ENCODE data around the gene OR6J1. TPM values are rescaled to one million over a fixed set of nuclear protein-coding genes. Genes with fewer than 3 reads are reported as not detected.
"Not testable (repeated sequence)": the region's sequence is repeated elsewhere in the genome, so short reads cannot be mapped to it uniquely, and the experiment has no call there.

OR6J1 gene
- total RNA-seq, 2 donors from 2014 or later: not detected

DNA sequence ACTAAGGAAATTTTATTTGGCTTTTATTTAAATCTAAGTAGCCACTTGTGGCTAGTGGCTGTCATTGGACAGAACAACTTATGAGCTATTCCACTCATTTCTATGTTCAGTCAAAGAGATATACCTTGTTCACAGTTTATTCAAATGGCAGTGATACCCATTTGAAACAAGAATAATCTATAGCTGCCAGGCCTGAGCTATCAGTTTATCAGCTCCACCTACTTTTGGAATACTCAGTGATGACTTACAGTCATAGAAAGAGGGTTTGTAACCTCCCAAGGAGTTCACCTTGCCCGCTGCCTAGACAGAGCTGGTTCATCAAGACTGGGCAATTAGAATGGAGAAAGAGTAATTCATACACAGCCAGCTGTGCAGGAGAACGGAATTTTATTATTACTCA lies 50.6 kb downstream of the OR6J1 start:
- intact Hi-C loops (cut with DNase I): loop anchor here (10.0 kb wide), 1 partner anchor 171 kb away; the partner anchor contains the start of gene OXA1L
- Histone ChIP-seq H3K27ac (no peak overlapping the region), H3K36me3 (no peaks in the 10 kb centered on the region), H3K4me3 (no peak overlapping the region), H3K9me3 (no peaks in the 10 kb centered on the region), H3K27me3 (replicated peaks; ENCODE audit: insufficient read depth) (no peaks in the 10 kb centered on the region), H3K4me1 (replicated peaks) (no peaks in the 10 kb centered on the region)
- DNase-seq (ENCODE audit: low spot score): no peak
- no peak for TF ChIP-seq POLR2A (IDR thresholded peaks at IDR 0.05)
- no peak for TF ChIP-seq POLR2AphosphoS5 (IDR thresholded peaks at IDR 0.05)
- TF ChIP-seq, protein P1, sequence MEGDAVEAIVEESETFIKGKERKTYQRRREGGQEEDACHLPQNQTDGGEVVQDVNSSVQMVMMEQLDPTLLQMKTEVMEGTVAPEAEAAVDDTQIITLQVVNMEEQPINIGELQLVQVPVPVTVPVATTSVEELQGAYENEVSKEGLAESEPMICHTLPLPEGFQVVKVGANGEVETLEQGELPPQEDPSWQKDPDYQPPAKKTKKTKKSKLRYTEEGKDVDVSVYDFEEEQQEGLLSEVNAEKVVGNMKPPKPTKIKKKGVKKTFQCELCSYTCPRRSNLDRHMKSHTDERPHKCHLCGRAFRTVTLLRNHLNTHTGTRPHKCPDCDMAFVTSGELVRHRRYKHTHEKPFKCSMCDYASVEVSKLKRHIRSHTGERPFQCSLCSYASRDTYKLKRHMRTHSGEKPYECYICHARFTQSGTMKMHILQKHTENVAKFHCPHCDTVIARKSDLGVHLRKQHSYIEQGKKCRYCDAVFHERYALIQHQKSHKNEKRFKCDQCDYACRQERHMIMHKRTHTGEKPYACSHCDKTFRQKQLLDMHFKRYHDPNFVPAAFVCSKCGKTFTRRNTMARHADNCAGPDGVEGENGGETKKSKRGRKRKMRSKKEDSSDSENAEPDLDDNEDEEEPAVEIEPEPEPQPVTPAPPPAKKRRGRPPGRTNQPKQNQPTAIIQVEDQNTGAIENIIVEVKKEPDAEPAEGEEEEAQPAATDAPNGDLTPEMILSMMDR (IDR thresholded peaks at IDR 0.05): no peak
- WGBS: 75% methylated on average over 2 of the region's 2 CpGs

DNA sequence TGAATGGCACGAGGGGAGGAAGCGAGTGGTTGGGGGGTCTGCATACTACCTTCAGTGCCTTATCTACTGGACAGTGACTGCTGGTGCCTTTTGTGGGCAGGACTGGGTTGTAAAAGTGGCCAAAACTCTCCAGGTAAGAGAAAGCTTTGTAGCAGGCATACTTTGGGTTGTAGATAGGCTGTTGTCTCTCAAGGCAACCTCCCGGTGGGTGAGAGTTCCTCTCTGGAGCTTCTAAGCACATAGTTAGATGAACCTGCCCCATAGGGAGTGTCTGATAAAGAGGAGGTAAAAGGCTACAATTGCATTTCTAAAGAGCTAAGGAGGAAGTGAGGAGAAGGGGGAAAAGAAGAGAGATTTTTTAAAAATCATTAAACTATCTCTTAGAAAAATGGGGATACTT lies 51.0 kb downstream of the OR6J1 start:
- TF ChIP-seq, protein P1 (IDR thresholded peaks at IDR 0.05): no peak
- TF ChIP-seq POLR2A (IDR thresholded peaks at IDR 0.05) (no peak), POLR2AphosphoS5 (IDR thresholded peaks at IDR 0.05) (no peak)
- no peak for DNase-seq (ENCODE audit: low spot score)
- H3K27me3 ChIP-seq (replicated peaks; ENCODE audit: insufficient read depth): no peaks in the 10 kb centered on the region
- 40% methylated on average over 3 of the region's 3 CpGs for WGBS
- H3K9me3 ChIP-seq: no peaks in the 10 kb centered on the region
- no peak overlapping the region for H3K4me3 ChIP-seq
- intact Hi-C loops (cut with DNase I): loop anchor here (10.0 kb wide), 1 partner anchor 172 kb away; the partner anchor contains the start of gene OXA1L
- no peaks in the 10 kb centered on the region for H3K36me3 ChIP-seq
- no peaks in the 10 kb centered on the region for H3K4me1 ChIP-seq (replicated peaks)
- no peak overlapping the region for H3K27ac ChIP-seq

DNA sequence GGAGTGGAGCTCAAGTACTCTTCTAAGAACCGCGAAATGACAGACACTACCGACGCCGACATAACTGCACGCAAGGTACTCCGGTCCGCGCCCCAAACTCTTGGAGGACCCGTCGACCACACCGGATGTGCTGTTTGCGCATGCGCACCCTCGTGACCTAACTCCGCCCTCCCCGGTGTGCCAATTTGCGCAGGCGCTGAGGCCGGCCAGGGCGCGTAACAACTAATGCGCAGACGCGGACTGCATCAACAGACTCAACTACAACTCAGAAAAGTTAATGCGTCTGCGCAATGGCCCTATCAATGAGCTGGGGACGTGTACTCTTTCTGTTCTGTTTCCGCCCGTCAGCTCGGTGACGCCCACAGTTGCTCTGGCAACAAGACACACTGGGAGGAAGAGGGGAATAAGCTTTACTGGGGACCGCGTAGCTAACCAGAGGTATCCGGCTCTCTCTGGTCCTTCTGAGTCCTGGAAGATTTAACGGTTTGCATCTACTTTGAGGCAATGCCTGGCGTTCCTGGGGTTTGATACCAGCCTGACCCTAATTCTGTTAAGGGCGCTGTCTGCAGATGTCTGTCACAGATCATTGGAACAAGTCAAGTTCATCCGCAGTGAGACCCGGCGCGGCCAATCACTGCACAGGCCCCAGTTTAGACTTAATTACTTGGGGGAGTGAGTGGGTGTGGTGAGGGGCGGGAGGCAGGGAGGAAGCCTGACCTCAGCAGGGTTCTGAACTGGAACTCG lies 54.9 kb downstream of the OR6J1 start, which contains the start of gene DAD1:
TSS of gene DAD1 (minus strand) at position 129 of the 744 bp plus-strand sequence. CDS start at position 62, 67 bp downstream.
- Histone ChIP-seq H3K27me3 (replicated peaks; ENCODE audit: insufficient read depth) (no peaks in the 10 kb centered on the region), H3K9me3 (no peaks in the 10 kb centered on the region), H3K4me3 (peak within 1 kb of the TSS; percentile 60 to 73), H3K4me1 (replicated peaks) (peaks cover 7% of the 10 kb centered on the region), H3K27ac (peak within 1 kb of the TSS; percentile 79 to 84), H3K36me3 (no peaks in the 10 kb centered on the region)
- intact Hi-C loops (cut with DNase I): loop anchor here (5.0 kb wide), 1 partner anchor 248 kb away; the partner anchor contains the start of gene MMP14
- peak; percentile 99 for DNase-seq (ENCODE audit: low spot score)
- TF ChIP-seq, protein P1 (IDR thresholded peaks at IDR 0.05): peak in 1 of 4 experiments; percentile 15
- peak; percentile 90 for TF ChIP-seq POLR2A (IDR thresholded peaks at IDR 0.05)
- peak; percentile 100 for TF ChIP-seq POLR2AphosphoS5 (IDR thresholded peaks at IDR 0.05)
- WGBS: under 1% methylated on average over 44 of the region's 44 CpGs

DNA sequence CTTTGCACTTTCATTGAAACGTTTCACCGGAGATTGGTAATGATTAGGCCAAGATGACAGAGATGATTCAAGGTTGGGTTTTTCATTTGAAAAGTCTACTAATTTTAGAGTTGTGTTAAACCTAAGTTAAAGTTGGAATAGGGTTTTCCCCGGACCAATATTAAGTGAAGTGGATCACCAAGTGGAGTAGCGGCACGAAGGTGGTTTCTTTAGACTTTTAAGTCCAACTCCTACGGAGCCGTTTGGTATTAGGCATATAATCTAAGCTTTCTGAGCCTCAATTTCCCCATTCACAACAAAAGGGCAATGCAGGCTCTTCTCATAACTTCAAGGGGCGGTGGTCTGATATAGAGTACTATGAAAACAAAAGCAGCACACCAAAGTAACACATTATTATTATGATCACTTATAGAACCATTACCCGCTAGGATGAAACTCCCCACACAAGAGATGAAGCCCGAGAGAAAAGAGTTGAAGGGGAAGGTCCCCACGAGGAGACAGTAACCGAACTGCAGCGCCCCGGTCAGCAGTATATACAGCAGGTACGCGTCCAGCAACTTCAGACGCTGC lies 55.5 kb downstream of the OR6J1 start:
- H3K4me1 ChIP-seq (replicated peaks): peaks cover 7% of the 10 kb centered on the region
- DNase-seq (ENCODE audit: low spot score): no peak
- WGBS: 2% methylated on average over 17 of the region's 17 CpGs

DNA sequence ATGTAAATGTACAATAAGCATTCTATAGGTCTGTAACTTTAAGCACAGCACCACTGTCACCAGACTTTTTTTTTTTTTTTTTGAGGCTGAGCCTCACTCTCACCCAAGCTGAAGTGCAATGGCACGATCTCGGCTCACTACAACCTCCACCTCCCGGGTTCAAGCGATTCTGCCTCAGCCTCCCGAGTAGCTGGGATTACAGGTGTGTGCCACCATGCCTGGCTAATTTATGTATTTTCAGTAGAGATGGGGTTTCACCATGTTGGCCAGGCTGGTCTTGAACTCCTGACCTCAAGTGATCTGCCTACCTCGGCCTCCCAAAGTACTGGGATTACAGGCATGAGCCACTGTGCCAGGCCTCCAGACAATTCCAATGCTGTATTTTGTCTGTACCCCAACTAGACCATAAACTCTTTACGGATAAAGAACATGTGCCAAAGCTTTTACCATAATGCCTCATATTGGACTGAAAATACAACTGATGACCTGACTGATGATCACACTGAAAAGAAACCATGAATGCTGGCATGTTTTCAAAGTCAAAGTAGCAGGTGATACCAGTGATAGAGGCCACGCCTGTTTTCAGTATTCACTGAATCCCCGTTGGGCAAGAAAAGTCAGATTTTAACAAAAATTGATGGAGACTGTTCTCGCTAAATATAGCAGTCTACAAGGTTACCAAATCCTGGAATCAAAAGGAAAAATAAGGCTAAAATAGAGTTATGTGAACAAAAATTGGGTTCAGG lies 56.3 kb downstream of the OR6J1 start:
- 77% methylated on average over 10 of the region's 10 CpGs for WGBS
- H3K9me3 ChIP-seq; DNase-seq (ENCODE audit: low spot score); H3K27me3 ChIP-seq (replicated peaks; ENCODE audit: insufficient read depth); H3K36me3 ChIP-seq; H3K4me1 ChIP-seq (replicated peaks); H3K27ac ChIP-seq: not testable (repeated sequence)
- intact Hi-C loops (cut with DNase I): loop anchor here (5.0 kb wide), 1 partner anchor 249 kb away; the partner anchor contains the start of gene MMP14
- H3K4me3 ChIP-seq: peak overlapping the region; percentile 60 to 73

More for the DNA sequence above, 55.5 kb downstream of the OR6J1 start:
- no peaks in the 10 kb centered on the region for H3K9me3 ChIP-seq
- no peaks in the 10 kb centered on the region for H3K27me3 ChIP-seq (replicated peaks; ENCODE audit: insufficient read depth)
- intact Hi-C loops (cut with DNase I): loop anchor here (5.0 kb wide), 1 partner anchor 249 kb away; the partner anchor contains the start of gene MMP14
- H3K27ac ChIP-seq: peak overlapping the region; percentile 79 to 84
- H3K36me3 ChIP-seq: no peaks in the 10 kb centered on the region
- peak overlapping the region; percentile 60 to 73 for H3K4me3 ChIP-seq
- TF ChIP-seq, protein P1 (IDR thresholded peaks at IDR 0.05): no peak
- TF ChIP-seq POLR2AphosphoS5 (IDR thresholded peaks at IDR 0.05): no peak
- TF ChIP-seq POLR2A (IDR thresholded peaks at IDR 0.05): no peak
